A549 (cell line): Measurements from ENCODE around the gene MRPL16.
"Not testable (repeated sequence)": the region's sequence is repeated elsewhere in the genome, so short reads cannot be mapped to it uniquely, and the experiment has no call there.

Experiments
- CTCF ChIP-seq: fragments of >200 bp; sonication (Bioruptor Twin); formaldehyde crosslinking; IDR thresholded peaks from 3 replicates; pipeline ENCODE4 v1.5.1; 2016
- HMGXB4 ChIP-seq: fragments of 250-450 bp; sonication (Bioruptor Pico); IDR thresholded peaks from 2 replicates; pipeline ENCODE4 v1.5.0; 2021; ENCODE audit warnings: mild to moderate bottlenecking, moderate library complexity, borderline replicate concordance
- RAD21 ChIP-seq, 2 experiments: fragments of >200 bp in 1 of 2; sonication (Bioruptor Twin) in 1 of 2; formaldehyde crosslinking in 1 of 2; IDR thresholded peaks in 1 of 2; conservative IDR thresholded peaks in 1 of 2; 2 replicates in 1 of 2; 3 replicates in 1 of 2; pipeline ENCODE4 v1.6.1; 2012 to 2018; ENCODE audit warnings: inconsistent platforms in 1 of 2
- RFX5 ChIP-seq: fragments of 450-650 bp; IDR thresholded peaks from 2 replicates; pipeline ENCODE4 v1.7.1; 2014; ENCODE audit warnings: antibody characterized with exemption, mild to moderate bottlenecking, moderate library complexity
- SREBF2 ChIP-seq: fragments of 450-650 bp; IDR thresholded peaks from 2 replicates; pipeline ENCODE4 v1.6.1; 2014; ENCODE audit warnings: mild to moderate bottlenecking, moderate library complexity
- USF2 ChIP-seq: fragments of 450-650 bp; IDR thresholded peaks from 2 replicates; pipeline ENCODE4 v1.6.1; 2014; ENCODE audit warnings: antibody characterized with exemption
- ZNF302 ChIP-seq: fragments of 250-450 bp; sonication (Bioruptor Pico); IDR thresholded peaks from 2 replicates; pipeline ENCODE4 v1.9.0; 2021; ENCODE audit warnings: inconsistent platforms, mild to moderate bottlenecking, moderate library complexity

GRCh38 chr11:59816434-59816833 is 5.9 kb upstream of the MRPL16 start:
- not testable (repeated sequence) for TF ChIP-seq HMGXB4 (CRISPR knock-in tag); RAD21 (conservative IDR thresholded peaks at IDR 0.05 in 1 of 2, IDR thresholded peaks at IDR 0.05 in 1 of 2); RFX5; USF2; ZNF302; CTCF; SREBF2
